GM12878 (cell line): ENCODE results near the gene LEF1. TPM values are rescaled to one million over a fixed set of nuclear protein-coding genes. Genes with fewer than 3 reads are reported as not detected.

Experiments
- ATAC-seq: fragments of 200-7000 bp; cut with Tn5 transposase; 3 replicates; pipeline ENCODE4 v1.9.1; 2020; ENCODE audit warnings: mild to moderate bottlenecking, moderate library complexity
- BruUV-seq: library from RNA; stranded (reverse); fragments of 400-500 nt; replicated peaks from 2 replicates; lab custom pipeline; 2021; lab: Mats Ljungman, UMichigan
- CTCF ChIA-PET: fragments of 300-600 bp; sonication (Branson Sonifier 250); formaldehyde crosslinking; extraction: SDS; loops from one replicate; lab custom pipeline; 2021; ENCODE audit warnings: inconsistent platforms; lab: Yijun Ruan, JAX
- POLR2A ChIA-PET: fragments of 350-600 bp; formaldehyde crosslinking; extraction: SDS; loops from one replicate; lab custom pipeline; 2021; ENCODE audit warnings: inconsistent platforms; lab: Charles Lee
- RAD21 ChIA-PET: fragments of 300-600 bp; sonication (Branson Sonifier 250); formaldehyde crosslinking; loops from one replicate; lab custom pipeline; 2023; ENCODE audit warnings: antibody characterized with exemption; ENCODE audit not compliant: unreplicated experiment; lab: Charles Lee
- SMC1A ChIA-PET: fragments of 300-600 bp; sonication (Branson Sonifier 250); formaldehyde crosslinking; loops from one replicate; lab custom pipeline; 2023; ENCODE audit not compliant: unreplicated experiment, uncharacterized antibody; lab: Charles Lee
- DNase-seq: peaks from one replicate; pipeline ENCODE4 v3.0.0-alpha.2; 2011; ENCODE audit warnings: low read depth, low spot score
- FAIRE-seq: peaks from 3 replicates; lab custom pipeline; 2011; peaks lifted over from hg19 to GRCh38; lab: Jason Lieb, UNC
- H2AFZ ChIP-seq: 2 replicates; pipeline ENCODE4 v1.6.0; 2011; ENCODE audit warnings: low read depth, low read length, control low read depth; ENCODE audit not compliant: control insufficient read depth
- H3K27ac ChIP-seq: 2 replicates; pipeline ENCODE4 v1.5.1; 2011; ENCODE audit warnings: control low read depth; ENCODE audit not compliant: control insufficient read depth, insufficient read depth
- H3K27me3 ChIP-seq, 2 experiments: replicated peaks in 1 of 2; 2 replicates each; pipeline versions ENCODE4 v1.6.0 to v1.6.1; 2011; ENCODE audit warnings: low read length in 1 of 2; ENCODE audit not compliant: control insufficient read depth in 2 of 2, insufficient read depth in 2 of 2
- H3K36me3 ChIP-seq, 2 experiments: 2 replicates each; pipeline ENCODE4 v1.5.1; 2011; ENCODE audit warnings: low read length in 1 of 2; ENCODE audit not compliant: control insufficient read depth in 2 of 2, insufficient read depth in 2 of 2
- H3K4me1 ChIP-seq: 2 replicates; pipeline ENCODE4 v1.6.1; 2011; ENCODE audit warnings: mild to moderate bottlenecking, low read length, moderate library complexity, mixed read lengths; ENCODE audit not compliant: control insufficient read depth, insufficient read depth
- H3K4me2 ChIP-seq: 2 replicates; pipeline ENCODE4 v1.6.0; 2011; ENCODE audit warnings: control low read depth; ENCODE audit not compliant: control insufficient read depth, insufficient read depth
- H3K4me3 ChIP-seq: fragments of 200-600 bp; sonication (generic); 2 replicates; pipeline ENCODE4 v1.5.1; 2016
- H3K79me2 ChIP-seq: 2 replicates; pipeline ENCODE4 v1.6.0; 2011; ENCODE audit warnings: low read length; ENCODE audit not compliant: control insufficient read depth, insufficient read depth
- H3K9ac ChIP-seq: 2 replicates; pipeline ENCODE4 v1.8.0; 2011; ENCODE audit warnings: low read length, control low read depth, mixed read lengths; ENCODE audit not compliant: control insufficient read depth, insufficient read depth
- H3K9me3 ChIP-seq: replicated peaks from 3 replicates; pipeline ENCODE4 v1.5.1; 2011; ENCODE audit warnings: mild to moderate bottlenecking, low read length; ENCODE audit not compliant: control insufficient read depth, insufficient read depth
- H4K20me1 ChIP-seq: 2 replicates; pipeline ENCODE4 v1.6.0; 2011; ENCODE audit not compliant: control insufficient read depth, insufficient read depth
- CBFB ChIP-seq: IDR thresholded peaks from 2 replicates; pipeline ENCODE4 v1.6.1; 2016; ENCODE audit warnings: antibody characterized with exemption, low read depth
- CREB1 ChIP-seq: IDR thresholded peaks from 2 replicates; pipeline ENCODE4 v1.6.1; 2012; ENCODE audit warnings: low read depth, mild to moderate bottlenecking, inconsistent platforms
- FOXM1 ChIP-seq: IDR thresholded peaks from 2 replicates; pipeline ENCODE4 v1.6.1; 2012; ENCODE audit warnings: low read depth, mild to moderate bottlenecking, inconsistent platforms, low read length, moderate library complexity
- HCFC1 ChIP-seq: fragments of 150-350 bp; IDR thresholded peaks from 2 replicates; pipeline ENCODE4 v1.6.1; 2014; ENCODE audit warnings: low read length
- NFIC ChIP-seq: IDR thresholded peaks from 2 replicates; pipeline ENCODE4 v1.6.1; 2012; ENCODE audit warnings: low read depth, mild to moderate bottlenecking, inconsistent platforms, low read length, moderate library complexity
- PBX3 ChIP-seq: IDR thresholded peaks from 2 replicates; pipeline ENCODE4 v1.6.1; 2011; ENCODE audit warnings: mild to moderate bottlenecking, low read depth, low read length, moderate library complexity; ENCODE audit not compliant: insufficient replicate concordance
- POLR2A ChIP-seq: IDR thresholded peaks from 2 replicates; pipeline ENCODE4 v1.6.1; 2011; ENCODE audit warnings: low read depth, mild to moderate bottlenecking, low read length
- POLR2AphosphoS2 ChIP-seq: IDR thresholded peaks from 2 replicates; pipeline ENCODE4 v1.6.1; 2011; ENCODE audit warnings: low read depth, mild to moderate bottlenecking, low read length, improper control_type of control experiment, moderate library complexity
- SP1 ChIP-seq: IDR thresholded peaks from one replicate; pipeline ENCODE4 v1.6.1; 2011; ENCODE audit warnings: low read depth, low read length
- TCF12 ChIP-seq: IDR thresholded peaks from 2 replicates; pipeline ENCODE4 v1.6.1; 2011; ENCODE audit warnings: low read depth, mild to moderate bottlenecking, low read length
- TCF3 ChIP-seq: IDR thresholded peaks from 2 replicates; pipeline ENCODE4 v1.6.1; 2012; ENCODE audit warnings: low read depth, mild to moderate bottlenecking, low read length, borderline replicate concordance; ENCODE audit not compliant: insufficient read depth
- WGBS: methylation state at CpG from one replicate; pipeline ENCODE4 v1.1.6; 2016; ENCODE audit warnings: low lambda C conversion rate; ENCODE audit not compliant: insufficient replicate concordance, insufficient coverage; ENCODE audit errors: missing lambda C conversion rate; 5-methylcytosine and 5-hydroxymethylcytosine counted together
- in situ Hi-C: fragments of 300-500 bp; cut with MboI; formaldehyde crosslinking; loops from 9 replicates; pipeline ENCODE4 v1.14.3; 2018; ENCODE audit warnings: mixed read lengths
- intact Hi-C: fragments of 100-400 bp; cut with micrococcal nuclease; formaldehyde crosslinking; loops from one replicate; pipeline ENCODE4 v1.14.2; 2022; ENCODE audit not compliant: unreplicated experiment
- polyA plus RNA-seq, 11 experiments: library from polyadenylated mRNA; depleted of rRNA in 4 of 11; unstranded in 6 of 11; stranded (reverse) in 5 of 11; fragments of >200 nt; fragmentation: Nextera tagmentation in 4 of 11; fragmentation: Illumina TruSeq in 1 of 11; extraction: Ambion mirVana in 4 of 11; extraction: Trizol in 1 of 11; gene quantifications; 1 replicate in 1 of 11; 2 replicates in 10 of 11; pipeline versions ENCODE4 v1.2.1 to v1.2.3, GENCODE V29; 2011 to 2016; ENCODE audit warnings: inconsistent platforms in 2 of 11, missing spikeins in 2 of 11, low read depth in 1 of 11
- total RNA-seq, 4 experiments: library from RNA; depleted of rRNA in 3 of 4; stranded (reverse); fragments of >200 nt in 3 of 4; fragmentation: Illumina TruSeq in 1 of 4; extraction: Trizol in 1 of 4; gene quantifications; 2 replicates each; pipeline versions ENCODE4 v1.2.1 to v1.2.3, GENCODE V29; 2013 to 2021
- TF ChIP-seq, protein P1 (sequence below): fragments of 450-650 bp; IDR thresholded peaks from 2 replicates; pipeline ENCODE4 v1.6.1; 2016; ENCODE audit warnings: mild to moderate bottlenecking
- TF ChIP-seq, protein P2 (sequence below): IDR thresholded peaks from 2 replicates; pipeline ENCODE4 v1.6.1; 2011; ENCODE audit warnings: borderline replicate concordance, low read depth, mild to moderate bottlenecking, moderate library complexity, mixed read lengths, low read length; ENCODE audit not compliant: insufficient read depth; ENCODE audit errors: extremely low read length

Gene LEF1
- total and polyA plus RNA-seq, 10 of the 15 experiments (the other 5 are each of a cell fraction or from before 2014, with no cell fraction given): 10.2 to 38.1 (median 19.5) TPM

DNA sequence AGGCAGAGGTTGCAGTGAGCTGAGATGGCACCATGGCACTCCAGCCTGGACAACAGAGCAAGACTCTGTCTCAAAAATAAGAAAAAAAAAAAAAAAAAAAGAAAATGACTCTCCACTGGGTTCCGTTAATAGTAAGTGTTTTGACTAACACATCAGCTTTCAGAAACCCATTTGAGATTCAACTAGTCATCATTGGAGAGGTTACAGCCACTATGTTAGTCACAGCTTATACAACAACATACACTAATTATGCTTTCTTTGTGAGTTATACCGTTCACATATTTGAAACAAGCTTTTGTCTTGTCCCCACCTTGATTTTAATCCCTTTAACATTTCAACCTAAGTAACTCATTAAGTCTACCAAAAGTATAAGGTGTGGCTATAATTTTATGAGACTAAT lies 130.8 kb downstream of the LEF1 start:
- Histone ChIP-seq H3K36me3 (peaks cover 0 to 3% of the 10 kb centered on the region in 2 experiments; a peak in 2 of 4 replicates), H3K79me2 (no peaks in the 10 kb centered on the region), H3K9me3 (no peaks in the 10 kb centered on the region), H3K27ac (no peak overlapping the region), H3K9ac (no peak overlapping the region), H2AFZ (no peak overlapping the region), H3K27me3 (no peaks in the 10 kb centered on the region), H3K4me3 (no peak overlapping the region), H4K20me1 (no peaks in the 10 kb centered on the region), H3K4me2 (no peak overlapping the region), H3K4me1 (peaks cover 12% of the 10 kb centered on the region)
- intact Hi-C loops: no loop called here
- POLR2A ChIA-PET: interaction anchor here (1.6 kb wide), 1 partner anchor 22 kb away, joined by 3 read pairs; no protein-coding TSS in a partner anchor
- FAIRE-seq (no peak), DNase-seq (no peak), ATAC-seq (no peak)
- CTCF ChIA-PET: interaction anchor here (0.8 kb wide), 1 partner anchor 25 kb away, joined by 3 read pairs; no protein-coding TSS in a partner anchor
- 60% methylated on average over 2 of the region's 2 CpGs for WGBS
- TF ChIP-seq FOXM1 (no peak), HCFC1 (no peak), TCF3 (no peak)
- no TSS peak for BruUV-seq
- RAD21 ChIA-PET: interaction anchor here (0.7 kb wide), 1 partner anchor 46 kb away, joined by 4 read pairs; no protein-coding TSS in a partner anchor
- in situ Hi-C loops: no loop called here
- SMC1A ChIA-PET: no interaction called here

- intact Hi-C loops: no loop called here
- H3K27ac ChIP-seq: peak overlapping the region; percentile 70
- no peaks in the 10 kb centered on the region for H3K79me2 ChIP-seq
- in situ Hi-C loops: no loop called here
- ChIA-PET SMC1A (interaction anchor here (1.0 to 3.4 kb wide), 7 partner anchors 11 to 530 kb away, joined by 3 to 21 read pairs (median 3); no protein-coding TSS in a partner anchor), RAD21 (interaction anchor here (0.9 kb wide), 1 partner anchor 57 kb away, joined by 4 read pairs; no protein-coding TSS in a partner anchor), CTCF (interaction anchor here (1.0 to 2.8 kb wide), 4 partner anchors 17 to 146 kb away, joined by 3 to 8 read pairs (median 5); no protein-coding TSS in a partner anchor), POLR2A (interaction anchor here (0.6 kb wide), 1 partner anchor 419 kb away, joined by 3 read pairs; no protein-coding TSS in a partner anchor)
- peaks cover 12% of the 10 kb centered on the region for H3K4me1 ChIP-seq
- DNase-seq: no peak
- peak; percentile 49 for FAIRE-seq
- H3K27me3 ChIP-seq: no peaks in the 10 kb centered on the region
- WGBS: 94% methylated on average over 7 of the region's 7 CpGs
- peaks cover 0 to 4% of the 10 kb centered on the region in 2 experiments; a peak in 2 of 4 replicates for H3K36me3 ChIP-seq
- peak overlapping the region; percentile 43 for H3K4me2 ChIP-seq
- H3K4me3 ChIP-seq: peak overlapping the region; percentile 17; the same call in 1 of the 2 replicates
- no peaks in the 10 kb centered on the region for H4K20me1 ChIP-seq
- H3K9ac ChIP-seq: peak overlapping the region; percentile 24; the same call in 1 of the 2 replicates
- no peaks in the 10 kb centered on the region for H3K9me3 ChIP-seq
- ATAC-seq: peak; percentile 85
- no TSS peak for BruUV-seq
- H2AFZ ChIP-seq: peak overlapping the region; percentile 11
- peak; percentile 65; the same call in 1 of the 2 replicates for TF ChIP-seq TCF12
- TF ChIP-seq, protein P1, sequence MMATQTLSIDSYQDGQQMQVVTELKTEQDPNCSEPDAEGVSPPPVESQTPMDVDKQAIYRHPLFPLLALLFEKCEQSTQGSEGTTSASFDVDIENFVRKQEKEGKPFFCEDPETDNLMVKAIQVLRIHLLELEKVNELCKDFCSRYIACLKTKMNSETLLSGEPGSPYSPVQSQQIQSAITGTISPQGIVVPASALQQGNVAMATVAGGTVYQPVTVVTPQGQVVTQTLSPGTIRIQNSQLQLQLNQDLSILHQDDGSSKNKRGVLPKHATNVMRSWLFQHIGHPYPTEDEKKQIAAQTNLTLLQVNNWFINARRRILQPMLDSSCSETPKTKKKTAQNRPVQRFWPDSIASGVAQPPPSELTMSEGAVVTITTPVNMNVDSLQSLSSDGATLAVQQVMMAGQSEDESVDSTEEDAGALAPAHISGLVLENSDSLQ: peak; percentile 42; the same call in 1 of the 2 replicates
- TF ChIP-seq CBFB: 0 out of 2 replicates have a peak, but pooled peaks have one; percentile 32
- TF ChIP-seq SP1: no peak
- TF ChIP-seq, protein P2, sequence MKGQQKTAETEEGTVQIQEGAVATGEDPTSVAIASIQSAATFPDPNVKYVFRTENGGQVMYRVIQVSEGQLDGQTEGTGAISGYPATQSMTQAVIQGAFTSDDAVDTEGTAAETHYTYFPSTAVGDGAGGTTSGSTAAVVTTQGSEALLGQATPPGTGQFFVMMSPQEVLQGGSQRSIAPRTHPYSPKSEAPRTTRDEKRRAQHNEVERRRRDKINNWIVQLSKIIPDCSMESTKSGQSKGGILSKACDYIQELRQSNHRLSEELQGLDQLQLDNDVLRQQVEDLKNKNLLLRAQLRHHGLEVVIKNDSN: no peak
- peak; percentile 78 for TF ChIP-seq TCF3
- TF ChIP-seq CREB1: peak; percentile 40; the same call in 1 of the 2 replicates
- TF ChIP-seq NFIC: peak; percentile 27; the same call in 1 of the 2 replicates
- no peak for TF ChIP-seq POLR2AphosphoS2
- peak; percentile 74 for TF ChIP-seq POLR2A
- peak; percentile 10 for TF ChIP-seq PBX3
Observed at GRCh38 chr4:108036213-108036612, 132.5 kb downstream of the LEF1 start.
